ENCODE results near the gene RGS11. TPM values are rescaled to one million over a fixed set of nuclear protein-coding genes. Genes with fewer than 3 reads are reported as not detected.

Gene RGS11
- total and polyA plus RNA-seq, 2 experiments from 2014 or later = 2.4 to 4.5 TPM

DNA sequence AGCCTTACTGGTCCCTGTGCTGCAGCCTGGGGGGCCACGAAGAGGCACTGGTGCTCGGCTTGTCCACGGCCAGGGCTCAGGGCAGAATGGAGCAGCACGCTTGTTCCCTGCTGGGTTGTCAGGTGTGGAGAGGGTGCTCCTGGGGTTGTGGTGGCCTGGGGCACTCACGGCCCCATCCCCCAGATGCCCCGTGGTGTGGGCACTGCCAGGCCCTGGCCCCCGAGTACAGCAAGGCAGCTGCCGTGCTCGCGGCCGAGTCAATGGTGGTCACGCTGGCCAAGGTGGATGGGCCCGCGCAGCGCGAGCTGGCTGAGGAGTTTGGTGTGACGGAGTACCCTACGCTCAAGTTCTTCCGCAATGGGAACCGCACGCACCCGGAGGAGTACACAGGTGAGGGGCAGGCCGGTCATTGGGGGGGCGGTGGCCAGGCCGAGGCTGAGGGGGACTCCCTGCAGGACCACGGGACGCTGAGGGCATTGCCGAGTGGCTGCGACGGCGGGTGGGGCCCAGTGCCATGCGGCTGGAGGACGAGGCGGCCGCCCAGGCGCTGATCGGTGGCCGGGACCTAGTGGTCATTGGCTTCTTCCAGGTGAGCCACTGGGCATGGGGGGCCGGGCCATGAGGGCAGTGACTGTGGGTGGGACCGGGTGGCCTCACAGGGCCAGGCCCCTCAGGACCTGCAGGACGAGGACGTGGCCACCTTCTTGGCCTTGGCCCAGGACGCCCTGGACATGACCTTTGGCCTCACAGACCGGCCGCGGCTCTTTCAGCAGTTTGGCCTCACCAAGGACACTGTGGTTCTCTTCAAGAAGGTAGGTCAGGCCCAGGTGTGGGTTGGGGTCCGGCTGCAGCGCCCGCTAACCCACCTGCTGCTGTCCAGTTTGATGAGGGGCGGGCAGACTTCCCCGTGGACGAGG lies 8.7 kb upstream of the RGS11 start:
- WGBS, 2 experiments (ENCODE audit: low coverage in 1 of 2, low lambda C conversion rate in 2 of 2, missing lambda C conversion rate in 2 of 2) = 95% methylated on average over 40 to 52 of the region's 52 CpGs
- no peak overlapping the region for H2AFZ ChIP-seq
- no peaks in the 10 kb centered on the region for H3K4me1 ChIP-seq (ENCODE audit: insufficient read depth)
- 0 out of 2 replicates have a peak, but pooled peaks cover 9% of the 10 kb centered on the region for H3K27me3 ChIP-seq (replicated peaks; ENCODE audit: insufficient read depth)
- in situ Hi-C loops (cut with MboI) = no loop called here
- H3K27ac ChIP-seq = no peak overlapping the region
- H3K9me2 ChIP-seq (ENCODE audit: insufficient read depth) = no peaks in the 10 kb centered on the region
- no peaks in the 10 kb centered on the region for H4K20me1 ChIP-seq (ENCODE audit: insufficient read depth)
- no peak for TF ChIP-seq EZH2phosphoT487 (IDR thresholded peaks at IDR 0.05; ENCODE audit: insufficient read depth, low read depth)
- TF ChIP-seq EZH2 (IDR thresholded peaks at IDR 0.05; ENCODE audit: insufficient read depth, poor library complexity, severe bottlenecking) = no peak
- no peaks in the 10 kb centered on the region for H3K9me3 ChIP-seq (ENCODE audit: low read depth)
- no peaks in the 10 kb centered on the region for H3F3A ChIP-seq (ENCODE audit: insufficient read depth)
- no peaks in the 10 kb centered on the region for H3K36me3 ChIP-seq (ENCODE audit: low read depth)
- no peak for DNase-seq
- H3K4me2 ChIP-seq (ENCODE audit: unreplicated experiment) = no peak overlapping the region
- no peak overlapping the region for H3K4me3 ChIP-seq
- H3K79me2 ChIP-seq (ENCODE audit: insufficient read depth) = no peaks in the 10 kb centered on the region
- H3K9ac ChIP-seq = no peak overlapping the region

- H3K27me3 ChIP-seq (replicated peaks; ENCODE audit: insufficient read depth) = 0 out of 2 replicates have a peak, but pooled peaks cover 9% of the 10 kb centered on the region
- WGBS, 2 experiments (ENCODE audit: low coverage in 1 of 2, low lambda C conversion rate in 2 of 2, missing lambda C conversion rate in 2 of 2) = 74 to 78% methylated on average over 15 to 25 of the region's 25 CpGs
- in situ Hi-C loops (cut with MboI) = no loop called here
Observed at GRCh38 chr16:283033-283805, 7.5 kb upstream of the RGS11 start, which contains the start of gene PDIA2. Gene PDIA2, plus strand, starts transcription at chr16:283164. Its CDS starts 6 bp downstream, at chr16:283170.

DNA sequence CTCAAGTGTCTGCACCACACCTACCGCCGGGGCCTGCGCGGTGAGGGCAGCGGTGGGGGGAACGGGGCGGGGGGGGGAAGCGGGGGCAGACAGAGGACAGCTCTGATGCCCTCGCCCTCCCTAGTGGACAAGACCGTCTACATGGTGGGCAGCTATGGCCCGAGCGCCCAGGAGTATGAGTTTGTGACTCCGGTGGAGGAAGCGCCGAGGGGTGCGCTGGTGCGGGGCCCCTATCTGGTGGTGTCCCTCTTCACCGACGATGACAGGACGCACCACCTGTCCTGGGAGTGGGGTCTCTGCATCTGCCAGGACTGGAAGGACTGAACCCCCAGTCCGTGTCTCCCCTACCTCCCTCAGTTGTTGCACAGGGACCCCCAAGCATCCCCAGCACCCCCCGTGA lies 6.7 kb upstream of the RGS11 start:
- Histone ChIP-seq H3K27me3 (replicated peaks; ENCODE audit: insufficient read depth) (0 out of 2 replicates have a peak, but pooled peaks cover 9% of the 10 kb centered on the region), H3K36me3 (ENCODE audit: low read depth) (no peaks in the 10 kb centered on the region), H3K9me2 (ENCODE audit: insufficient read depth) (no peaks in the 10 kb centered on the region), H3K79me2 (ENCODE audit: insufficient read depth) (no peaks in the 10 kb centered on the region), H4K20me1 (ENCODE audit: insufficient read depth) (no peaks in the 10 kb centered on the region), H3K4me2 (ENCODE audit: unreplicated experiment) (no peak overlapping the region), H3K9ac (no peak overlapping the region), H3K4me3 (no peak overlapping the region), H3K9me3 (ENCODE audit: low read depth) (no peaks in the 10 kb centered on the region), H3F3A (ENCODE audit: insufficient read depth) (no peaks in the 10 kb centered on the region), H3K4me1 (ENCODE audit: insufficient read depth) (no peaks in the 10 kb centered on the region), H3K27ac (no peak overlapping the region), H2AFZ (no peak overlapping the region)
- in situ Hi-C loops (cut with MboI) = no loop called here
- WGBS, 2 experiments (ENCODE audit: low coverage in 1 of 2, low lambda C conversion rate in 2 of 2, missing lambda C conversion rate in 2 of 2) = 87 to 91% methylated on average over 10 to 21 of the region's 22 CpGs
- TF ChIP-seq EZH2 (IDR thresholded peaks at IDR 0.05; ENCODE audit: insufficient read depth, poor library complexity, severe bottlenecking) (no peak), EZH2phosphoT487 (IDR thresholded peaks at IDR 0.05; ENCODE audit: insufficient read depth, low read depth) (no peak)
- no peak for DNase-seq

More at GRCh38 chr16:283033-283805, 7.5 kb upstream of the RGS11 start, which contains the start of gene PDIA2:
- Histone ChIP-seq H3F3A (ENCODE audit: insufficient read depth) (no peaks in the 10 kb centered on the region), H3K9me3 (ENCODE audit: low read depth) (no peaks in the 10 kb centered on the region), H3K4me2 (ENCODE audit: unreplicated experiment) (no peak within 1 kb of the TSS), H3K36me3 (ENCODE audit: low read depth) (no peaks in the 10 kb centered on the region), H3K79me2 (ENCODE audit: insufficient read depth) (no peaks in the 10 kb centered on the region), H3K4me1 (ENCODE audit: insufficient read depth) (no peaks in the 10 kb centered on the region), H3K9me2 (ENCODE audit: insufficient read depth) (no peaks in the 10 kb centered on the region), H2AFZ (no peak within 1 kb of the TSS), H4K20me1 (ENCODE audit: insufficient read depth) (no peaks in the 10 kb centered on the region), H3K4me3 (no peak within 1 kb of the TSS), H3K27ac (no peak within 1 kb of the TSS), H3K9ac (no peak within 1 kb of the TSS)
- DNase-seq = no peak
- TF ChIP-seq EZH2 (IDR thresholded peaks at IDR 0.05; ENCODE audit: insufficient read depth, poor library complexity, severe bottlenecking) (no peak), EZH2phosphoT487 (IDR thresholded peaks at IDR 0.05; ENCODE audit: insufficient read depth, low read depth) (no peak)

DNA sequence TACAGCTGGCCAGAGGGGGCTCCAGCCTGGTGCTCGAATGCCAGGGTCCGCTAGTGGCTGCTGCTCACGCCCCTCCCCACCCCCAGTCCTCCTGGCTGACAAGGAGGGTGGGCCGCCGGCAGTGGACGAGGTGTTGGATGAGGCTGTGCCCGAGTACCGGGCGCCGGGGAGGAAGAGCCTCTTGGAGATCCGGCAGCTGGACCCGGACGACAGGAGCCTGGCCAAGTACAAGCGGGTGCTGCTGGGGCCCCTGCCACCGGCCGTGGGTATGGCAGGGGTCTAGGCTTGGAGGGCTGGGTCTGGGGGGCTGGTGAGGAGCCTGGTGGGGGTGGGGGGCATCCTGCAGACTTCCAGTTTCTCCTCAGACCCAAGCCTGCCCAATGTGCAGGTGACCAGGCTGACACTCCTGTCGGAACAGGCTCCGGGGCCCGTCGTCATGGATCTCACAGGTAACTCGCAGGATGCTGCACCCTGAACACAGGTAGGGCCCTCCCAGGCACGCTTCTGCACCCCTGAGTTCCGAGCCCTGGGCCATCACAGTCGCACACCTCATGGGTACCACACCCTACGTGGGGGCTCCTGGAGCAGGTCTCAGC lies 6.0 kb upstream of the RGS11 start:
- Histone ChIP-seq H2AFZ (no peak overlapping the region), H3K4me1 (ENCODE audit: insufficient read depth) (no peaks in the 10 kb centered on the region), H3K79me2 (ENCODE audit: insufficient read depth) (no peaks in the 10 kb centered on the region), H3K4me3 (no peak overlapping the region), H3K9me3 (ENCODE audit: low read depth) (no peaks in the 10 kb centered on the region), H3F3A (ENCODE audit: insufficient read depth) (no peaks in the 10 kb centered on the region), H3K9me2 (ENCODE audit: insufficient read depth) (no peaks in the 10 kb centered on the region), H3K9ac (no peak overlapping the region), H3K36me3 (ENCODE audit: low read depth) (no peaks in the 10 kb centered on the region), H3K4me2 (ENCODE audit: unreplicated experiment) (no peak overlapping the region), H3K27ac (no peak overlapping the region), H3K27me3 (replicated peaks; ENCODE audit: insufficient read depth) (0 out of 2 replicates have a peak, but pooled peaks cover 9% of the 10 kb centered on the region), H4K20me1 (ENCODE audit: insufficient read depth) (no peaks in the 10 kb centered on the region)
- 67 to 68% methylated on average over 24 to 25 of the region's 25 CpGs for WGBS, 2 experiments (ENCODE audit: low coverage in 1 of 2, low lambda C conversion rate in 2 of 2, missing lambda C conversion rate in 2 of 2)
- in situ Hi-C loops (cut with MboI) = no loop called here
- TF ChIP-seq EZH2 (IDR thresholded peaks at IDR 0.05; ENCODE audit: insufficient read depth, poor library complexity, severe bottlenecking) (no peak), EZH2phosphoT487 (IDR thresholded peaks at IDR 0.05; ENCODE audit: insufficient read depth, low read depth) (no peak)
- DNase-seq = no peak
